MM.1S (cell line): ENCODE results near the gene XPO5.

ENCODE experiments used
- CTCF ChIP-seq: fragments of 300-600 bp; sonication (generic); IDR thresholded peaks from 2 replicates; pipeline ENCODE4 v1.5.1; 2016; ENCODE audit warnings: antibody characterized with exemption, low read length, mixed read lengths
- EZH2 ChIP-seq: fragments of 300-600 bp; sonication (generic); optimal IDR thresholded peaks from 2 replicates; pipeline ENCODE3; 2017; ENCODE audit warnings: low read depth, mild to moderate bottlenecking, antibody characterized with exemption, low read length, mixed read lengths

GRCh38 chr6:43504756-43505593, 70.9 kb downstream of the XPO5 start:
- TF ChIP-seq CTCF: no peak
- no peak for TF ChIP-seq EZH2
